ENCODE data around the gene LPCAT1.
"Not testable (repeated sequence)": the region's sequence is repeated elsewhere in the genome, so short reads cannot be mapped to it uniquely, and the experiment has no call there.

The LPCAT1 gene

DNA sequence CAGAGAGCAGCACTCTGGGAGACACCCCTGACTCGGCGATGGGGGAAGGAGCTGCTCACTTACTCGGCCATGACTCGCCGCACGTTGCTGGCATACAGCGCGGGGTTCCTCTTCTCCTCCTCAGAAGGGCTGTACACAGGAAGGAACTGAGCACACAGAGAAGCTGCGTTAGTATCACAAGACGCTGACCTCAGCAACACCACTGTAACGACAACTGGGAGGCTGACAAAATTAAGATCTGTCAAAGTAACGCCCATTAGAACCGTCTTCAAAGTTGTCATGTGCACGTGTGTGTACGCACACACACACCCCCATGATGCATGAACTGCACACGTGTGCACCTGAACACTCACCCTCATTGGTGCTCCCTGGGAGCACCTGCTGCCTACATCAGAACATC, 46.4 kb downstream of the LPCAT1 start:
- DNase-seq = no peak

- DNase-seq = no peak
These were observed 46.8 kb downstream of the LPCAT1 start for GRCh38 chr5:1476967-1477310.

DNA sequence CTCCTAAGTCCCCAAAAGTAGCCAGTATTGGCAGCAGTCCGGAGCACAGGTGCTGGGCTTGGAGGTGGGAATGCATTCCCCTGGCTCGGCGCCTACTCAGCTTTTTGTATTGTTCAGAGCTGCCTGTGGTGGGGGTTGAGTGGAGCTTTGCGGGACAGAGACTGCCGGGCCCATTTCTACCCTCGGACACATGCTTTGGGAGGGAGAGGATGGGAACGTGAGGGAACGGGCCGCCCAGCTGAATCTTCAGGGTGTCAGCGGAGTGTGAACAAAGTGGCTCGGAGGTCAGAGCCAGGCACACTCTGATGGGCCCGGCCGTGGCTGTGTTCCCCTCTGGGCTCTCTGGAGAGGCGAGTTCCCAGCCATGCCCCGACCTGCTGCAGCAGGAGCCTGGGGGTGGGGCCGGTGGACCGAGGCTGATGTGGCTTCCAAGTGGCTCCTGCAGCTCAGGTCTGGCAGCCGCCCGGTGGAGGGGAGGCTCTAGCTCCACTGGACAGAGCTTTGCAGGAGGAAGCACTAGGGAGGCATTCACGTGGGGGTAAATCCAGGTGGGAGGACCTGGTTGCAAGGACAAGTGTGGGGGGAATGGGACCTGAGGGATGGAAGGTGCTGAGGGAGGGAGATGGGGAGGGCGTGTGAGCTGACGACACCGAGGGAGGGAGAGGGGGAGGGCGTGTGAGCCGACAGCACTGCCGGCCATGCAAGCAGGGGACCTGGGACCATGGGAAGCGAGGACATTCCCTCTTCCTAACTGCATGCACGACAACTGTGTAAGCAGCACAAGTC, 47.4 kb downstream of the LPCAT1 start:
- DNase-seq = no peak

GRCh38 chr5:1475544-1475900, 48.2 kb downstream of the LPCAT1 start:
- not testable (repeated sequence) for DNase-seq

DNA sequence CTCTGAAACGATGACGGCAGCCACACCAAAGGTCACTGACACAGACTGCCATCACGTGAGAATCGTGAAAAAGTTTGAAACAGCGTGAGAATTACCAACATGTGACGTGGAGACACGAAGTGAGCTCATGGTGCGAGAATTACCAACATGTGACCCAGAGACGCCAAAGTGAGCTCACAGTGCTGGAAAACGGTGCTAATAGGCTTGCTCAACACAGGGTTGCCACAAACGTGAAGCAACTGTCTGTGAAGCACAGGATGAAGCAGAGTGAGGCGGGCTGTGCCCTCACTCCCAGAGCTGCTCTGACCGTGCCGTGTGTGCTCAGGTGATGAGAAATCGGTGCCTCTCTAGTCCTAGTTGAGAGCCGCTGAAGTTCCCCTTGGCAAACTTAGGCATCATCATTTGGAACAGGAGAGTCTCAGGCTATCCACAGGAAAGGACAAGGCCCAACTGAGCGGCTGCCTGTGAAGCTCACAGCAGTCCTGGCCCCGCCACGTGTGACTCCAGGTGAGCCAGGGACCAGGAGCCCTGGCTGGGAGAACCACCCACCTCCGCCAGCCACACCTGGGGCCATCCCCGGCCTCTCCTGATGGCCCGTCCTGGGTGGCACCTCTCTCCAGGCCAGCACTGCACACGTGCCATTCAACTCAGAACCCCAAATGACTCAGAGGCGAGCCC, 48.8 kb downstream of the LPCAT1 start:
- DNase-seq = no peak

GRCh38 chr5:1474183-1474839, 49.4 kb downstream of the LPCAT1 start:
- DNase-seq = no peak

DNA sequence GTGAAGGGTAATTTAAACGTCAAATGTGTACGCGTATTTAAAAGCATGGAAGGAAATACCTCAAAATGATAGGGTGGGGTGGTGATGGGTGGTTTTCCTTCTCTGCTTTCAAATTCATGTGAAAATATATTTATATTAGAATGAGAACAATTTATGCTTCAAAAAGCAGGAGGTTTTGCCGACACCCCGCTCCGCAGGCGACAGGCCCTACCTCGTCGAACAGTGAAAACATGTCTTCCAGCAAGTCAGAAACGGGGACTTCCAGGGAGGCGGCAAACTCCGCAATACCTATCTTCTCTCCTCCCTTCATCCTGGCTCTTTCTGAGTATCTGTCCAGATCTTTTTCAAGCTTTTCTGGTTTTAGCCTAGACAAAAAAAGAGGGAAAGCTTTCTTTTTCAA, 50.0 kb downstream of the LPCAT1 start:
- DNase-seq = no peak

DNA sequence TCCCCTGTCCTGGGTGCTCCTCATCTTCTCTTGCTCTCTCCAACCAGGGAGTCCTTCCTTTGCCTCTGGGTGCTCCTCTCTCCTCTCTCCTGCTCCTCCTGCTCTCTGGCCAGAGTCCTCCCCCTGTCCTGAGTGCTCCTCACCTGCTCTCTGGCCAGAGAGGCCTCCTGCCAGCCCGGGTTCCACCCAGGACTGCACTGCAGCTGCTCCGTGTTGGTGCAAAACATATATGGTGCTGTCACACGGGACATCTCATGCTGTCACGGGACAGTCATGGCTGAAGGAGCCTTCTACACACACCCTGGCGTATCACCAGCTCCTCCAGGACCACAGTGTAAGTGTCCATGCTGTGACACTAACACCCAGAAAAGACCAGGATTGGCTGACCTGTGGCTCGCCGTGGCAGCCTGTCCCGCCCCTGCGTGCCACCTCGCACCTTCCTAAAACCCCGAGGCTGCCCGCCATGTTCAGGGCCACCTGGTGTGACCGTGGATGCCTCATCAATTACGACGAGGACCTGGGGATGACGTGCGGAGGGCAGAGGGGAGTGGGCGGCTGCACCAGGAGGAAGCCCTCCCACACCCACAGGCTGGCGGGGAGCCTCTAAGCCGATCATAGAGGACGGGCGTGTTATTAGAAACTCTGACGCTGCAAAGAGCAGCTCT, 50.7 kb downstream of the LPCAT1 start:
- DNase-seq = no peak

GRCh38 chr5:1471997-1472963, 51.5 kb downstream of the LPCAT1 start:
- no peak for DNase-seq

- no peak for DNase-seq
These were observed 52.4 kb downstream of the LPCAT1 start for GRCh38 chr5:1471240-1471853.

GRCh38 chr5:1470762-1471211, 53.0 kb downstream of the LPCAT1 start:
- DNase-seq = no peak

DNA sequence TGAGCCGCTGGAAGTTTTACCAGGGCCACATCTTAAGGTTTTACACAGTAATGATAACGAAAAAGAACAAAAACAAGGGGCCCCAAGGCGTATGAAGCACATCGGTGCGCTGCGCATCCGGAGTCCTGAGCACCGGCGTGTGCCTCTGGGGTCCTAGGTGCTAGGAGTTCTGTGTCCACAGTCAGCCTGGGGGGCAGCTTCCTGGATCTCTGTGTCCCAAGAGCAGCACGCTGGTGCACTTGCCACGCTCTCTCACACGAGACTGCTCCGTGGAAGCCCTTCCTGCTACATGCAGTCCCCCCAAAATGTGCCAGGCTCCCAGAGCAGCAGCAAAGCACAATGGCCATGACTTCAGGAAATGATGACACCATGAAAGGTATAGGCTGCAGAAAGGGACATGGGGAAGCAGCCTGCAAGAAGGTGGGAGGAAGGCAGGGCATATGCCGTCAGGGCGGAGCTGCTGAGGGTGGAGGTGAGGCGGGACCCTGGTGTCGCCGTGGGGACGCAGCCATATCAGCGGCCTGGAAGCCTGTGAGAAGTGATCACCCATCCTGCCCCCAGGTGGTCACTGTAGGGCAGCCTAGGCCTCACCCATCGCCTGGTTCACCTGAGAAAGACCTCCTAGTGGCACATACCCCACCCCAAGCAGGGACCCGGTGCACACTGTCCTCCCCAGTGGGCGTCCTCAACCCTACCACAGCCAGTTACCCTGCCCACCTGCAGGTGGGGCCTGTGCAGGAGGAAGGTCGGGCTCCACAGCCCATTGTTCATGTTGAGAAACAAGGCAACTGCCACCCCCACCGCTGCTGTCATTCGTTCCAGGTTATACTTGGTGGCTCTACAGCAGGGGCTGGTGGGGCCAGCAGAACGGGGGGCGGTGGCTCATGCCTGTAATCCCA, 54.9 kb downstream of the LPCAT1 start:
- no peak for DNase-seq

GRCh38 chr5:1468247-1468612, 55.5 kb downstream of the LPCAT1 start:
- DNase-seq = no peak

- no peak for DNase-seq
These were observed 56.2 kb downstream of the LPCAT1 start for GRCh38 chr5:1467341-1468246.

DNA sequence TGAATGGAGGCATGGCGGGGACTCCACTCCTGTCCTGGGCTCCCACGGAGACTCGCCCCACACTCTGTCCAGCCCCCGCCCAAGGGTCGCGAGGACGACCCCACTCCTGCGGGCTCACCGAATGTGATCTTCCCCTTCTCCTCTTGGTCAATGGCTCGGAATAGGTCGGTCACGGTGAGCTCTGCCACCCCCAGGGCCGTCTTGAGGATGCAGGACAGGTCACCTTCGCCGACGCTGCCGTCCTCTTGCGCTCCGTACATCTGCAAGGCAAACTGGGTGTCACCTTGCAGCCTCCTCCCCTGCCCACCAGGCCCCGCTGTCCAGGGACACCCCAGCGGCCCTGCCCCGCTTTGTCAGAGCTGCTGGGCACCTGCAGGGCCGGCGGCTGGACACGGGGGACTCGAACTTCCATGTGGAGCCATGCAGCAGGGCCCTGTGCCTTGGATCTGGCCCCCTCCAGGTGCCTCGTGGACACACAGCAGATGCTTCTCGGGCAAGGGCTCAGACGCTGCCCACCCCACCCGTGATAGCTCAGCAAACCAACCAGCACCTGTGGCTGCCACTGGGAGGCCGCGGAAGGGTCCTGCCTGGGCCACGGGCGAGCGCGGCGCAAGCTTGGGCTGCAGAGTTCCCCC, 57.0 kb downstream of the LPCAT1 start:
- no peak for DNase-seq

DNA sequence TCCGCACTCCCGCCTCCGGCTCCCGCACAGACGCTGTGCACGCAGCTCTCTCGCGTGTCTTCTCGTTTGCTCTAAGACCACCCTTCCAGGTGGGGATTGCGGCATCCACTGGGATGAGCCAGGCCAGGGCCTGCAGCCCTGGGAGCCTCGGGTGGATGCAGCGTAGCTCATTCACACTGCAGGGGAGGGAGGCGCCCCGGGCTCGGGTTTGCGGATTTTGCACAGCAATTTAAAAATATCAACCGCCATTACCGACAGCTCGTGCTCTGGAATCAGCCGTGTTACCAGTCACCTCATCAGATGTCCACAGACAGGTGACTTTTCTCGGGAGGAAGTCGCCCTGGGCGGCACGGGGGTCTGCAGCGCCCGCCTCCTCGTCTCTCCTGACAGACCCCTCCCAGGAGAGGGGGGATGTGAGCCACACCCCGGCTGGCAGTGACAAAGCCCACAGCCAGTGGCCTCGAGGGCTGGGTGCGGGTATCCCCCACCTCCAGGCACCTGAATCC, 57.7 kb downstream of the LPCAT1 start:
- no peak for DNase-seq

DNA sequence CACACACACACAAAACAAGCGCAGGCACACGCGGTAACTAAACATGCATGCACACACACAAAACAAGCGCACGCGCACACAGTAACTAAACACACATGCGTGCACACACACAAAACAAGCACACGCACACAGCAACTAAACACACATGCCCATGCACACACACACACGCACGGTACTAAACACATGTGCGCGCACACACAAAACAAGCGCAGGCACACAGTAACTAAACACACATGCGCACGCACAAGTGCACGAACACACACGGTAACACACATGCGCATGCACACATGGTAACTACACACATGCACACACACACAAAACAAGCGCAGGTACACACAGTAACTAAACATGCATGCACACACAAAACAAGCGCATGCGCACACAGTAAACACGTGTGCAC, 58.6 kb downstream of the LPCAT1 start:
- no peak for DNase-seq

DNA sequence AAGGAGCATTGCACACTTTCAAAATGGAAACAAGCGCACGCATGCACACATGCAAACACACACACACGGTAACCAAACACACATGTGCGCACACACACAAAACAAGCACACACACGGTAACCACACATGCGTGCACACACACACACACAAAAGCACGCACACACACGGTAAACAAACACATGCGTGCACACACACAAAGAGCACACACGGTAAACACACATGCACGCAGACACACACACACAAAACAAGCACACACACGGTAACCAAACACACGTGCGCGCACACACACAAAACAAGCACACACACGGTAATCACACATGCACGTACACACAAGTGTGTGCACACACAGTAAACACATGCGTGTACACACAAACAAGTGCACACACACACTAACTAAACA, 59.2 kb downstream of the LPCAT1 start:
- no peak for DNase-seq

DNA sequence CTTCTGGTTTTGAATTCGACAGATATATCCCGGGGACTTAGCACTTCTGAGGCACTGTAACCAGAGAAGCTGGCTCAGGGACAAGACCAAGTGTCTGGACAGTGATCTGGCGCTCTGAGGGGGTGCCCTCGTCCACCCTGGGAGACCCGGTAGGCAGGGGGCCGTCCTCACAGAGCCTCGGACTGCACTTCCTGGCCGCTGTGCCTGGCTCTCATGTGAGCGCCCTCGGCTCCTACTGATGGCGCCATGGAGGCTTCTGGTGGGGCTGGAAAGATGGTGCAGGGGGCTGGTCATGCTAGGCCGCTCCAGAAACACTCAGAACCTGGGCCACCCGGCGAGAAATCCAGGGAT, 59.7 kb downstream of the LPCAT1 start:
- DNase-seq = no peak
